HAP-1 (cell line): ENCODE data around the gene ATPAF1.
"Not testable (repeated sequence)": the region's sequence is repeated elsewhere in the genome, so short reads cannot be mapped to it uniquely, and the experiment has no call there.

Experiments
- DNase-seq, 2 experiments: peaks; one replicate each; pipeline ENCODE4 v3.0.0-alpha.2; 2016 to 2020; ENCODE audit warnings: low spot score in 2 of 2
- H3K27me3 ChIP-seq: fragments of 250-450 bp; sonication (Bioruptor Pico); 2 replicates; pipeline ENCODE4 v1.5.1; 2020; ENCODE audit warnings: low read depth, mild to moderate bottlenecking, moderate library complexity
- H3K36me3 ChIP-seq: fragments of 250-450 bp; sonication (Bioruptor Pico); replicated peaks from 2 replicates; pipeline ENCODE4 v1.5.1; 2020; ENCODE audit warnings: mild to moderate bottlenecking
- H3K4me1 ChIP-seq: fragments of 250-450 bp; sonication (Bioruptor Pico); 2 replicates; pipeline ENCODE4 v1.5.1; 2020; ENCODE audit warnings: mild to moderate bottlenecking
- H3K4me3 ChIP-seq: fragments of 250-450 bp; sonication (Bioruptor Pico); 2 replicates; pipeline ENCODE4 v1.5.1; 2020; ENCODE audit warnings: mild to moderate bottlenecking, moderate library complexity
- H3K9me3 ChIP-seq: fragments of 250-450 bp; sonication (Bioruptor Pico); 2 replicates; pipeline ENCODE4 v1.5.1; 2020; ENCODE audit warnings: mild to moderate bottlenecking, moderate library complexity
- in situ Hi-C: fragments of 300-500 bp; cut with MboI; formaldehyde crosslinking; loops from 3 replicates; pipeline ENCODE4 v1.14.3; 2020; ENCODE audit warnings: low sequenced_read_pairs, inconsistent platforms, mixed read lengths

The ATPAF1 gene, protein sequence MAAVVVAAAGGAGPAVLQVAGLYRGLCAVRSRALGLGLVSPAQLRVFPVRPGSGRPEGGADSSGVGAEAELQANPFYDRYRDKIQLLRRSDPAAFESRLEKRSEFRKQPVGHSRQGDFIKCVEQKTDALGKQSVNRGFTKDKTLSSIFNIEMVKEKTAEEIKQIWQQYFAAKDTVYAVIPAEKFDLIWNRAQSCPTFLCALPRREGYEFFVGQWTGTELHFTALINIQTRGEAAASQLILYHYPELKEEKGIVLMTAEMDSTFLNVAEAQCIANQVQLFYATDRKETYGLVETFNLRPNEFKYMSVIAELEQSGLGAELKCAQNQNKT

DNA sequence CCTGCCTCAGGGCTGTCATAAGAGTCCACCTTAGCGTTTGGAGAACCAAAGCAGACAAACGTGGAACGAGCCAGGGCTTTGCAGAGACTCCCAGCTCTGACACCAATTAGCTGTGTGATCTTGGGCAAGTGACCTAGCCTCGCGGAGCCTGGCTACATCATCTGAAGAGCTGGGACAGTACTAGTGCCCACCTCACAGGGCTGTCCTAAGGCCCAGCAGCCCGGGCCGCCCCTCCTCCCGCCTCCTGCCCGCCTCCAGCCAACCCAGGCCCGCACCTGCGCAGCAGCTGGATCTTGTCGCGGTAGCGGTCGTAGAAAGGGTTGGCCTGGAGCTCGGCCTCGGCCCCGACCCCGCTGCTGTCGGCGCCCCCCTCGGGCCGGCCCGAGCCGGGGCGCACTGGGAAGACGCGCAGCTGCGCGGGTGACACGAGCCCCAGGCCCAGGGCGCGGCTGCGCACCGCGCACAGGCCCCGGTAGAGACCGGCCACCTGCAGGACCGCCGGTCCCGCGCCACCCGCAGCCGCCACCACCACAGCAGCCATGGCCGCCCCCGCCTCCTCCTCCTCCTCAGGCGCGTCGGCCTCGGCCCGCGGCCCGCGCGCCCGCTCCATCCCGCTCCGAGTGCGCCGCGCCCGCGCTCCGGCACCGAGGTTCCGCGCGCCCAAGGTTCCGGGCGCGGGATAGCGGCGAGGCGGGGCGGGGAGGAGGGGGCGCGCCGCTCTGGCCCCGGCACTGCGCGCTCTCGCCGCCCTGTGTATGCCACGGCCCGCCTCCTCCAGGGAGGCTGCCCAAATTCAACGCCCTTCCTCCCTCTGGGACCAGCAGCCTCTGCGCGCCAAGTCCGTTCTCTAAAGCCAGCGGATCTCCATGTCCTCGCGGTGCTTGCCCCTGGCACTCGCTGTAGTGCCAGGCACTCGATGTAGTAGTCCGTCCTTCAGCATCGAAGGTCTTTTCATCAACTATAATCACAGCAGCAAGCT lies at the start of gene ATPAF1:
Gene ATPAF1 (minus strand): TSS at position 583 of the 979 bp plus-strand sequence. CDS start 42 bp downstream, at position 541.
- Histone ChIP-seq H3K27me3 (no peaks in the 10 kb centered on the region), H3K4me3 (peak within 1 kb of the TSS; percentile 67), H3K36me3 (peaks cover 23% of the 10 kb centered on the region), H3K9me3 (no peaks in the 10 kb centered on the region), H3K4me1 (peaks cover 6% of the 10 kb centered on the region)
- in situ Hi-C loops: no loop called here
- DNase-seq: peak; percentile 40 to 76

GRCh38 chr1:46717654-46718053 lies 49.5 kb upstream of the ATPAF1 start:
- Histone ChIP-seq H3K36me3 (peaks cover 26% of the 10 kb centered on the region), H3K27me3 (no peaks in the 10 kb centered on the region), H3K4me3 (peak overlapping the region; percentile 91), H3K9me3 (no peaks in the 10 kb centered on the region), H3K4me1 (peaks cover 14% of the 10 kb centered on the region)
- no peak for DNase-seq
- in situ Hi-C loops: no loop called here

GRCh38 chr1:46714976-46715375 lies 46.8 kb upstream of the ATPAF1 start:
- H3K27me3 ChIP-seq: no peaks in the 10 kb centered on the region
- peaks cover 14% of the 10 kb centered on the region for H3K4me1 ChIP-seq
- no peak overlapping the region for H3K4me3 ChIP-seq
- in situ Hi-C loops: no loop called here
- no peaks in the 10 kb centered on the region for H3K9me3 ChIP-seq
- DNase-seq: no peak
- peaks cover 29% of the 10 kb centered on the region for H3K36me3 ChIP-seq

- H3K27me3 ChIP-seq: no peaks in the 10 kb centered on the region
- H3K4me1 ChIP-seq: no peaks in the 10 kb centered on the region
- no peaks in the 10 kb centered on the region for H3K9me3 ChIP-seq
- no peak for DNase-seq
- no peak overlapping the region for H3K4me3 ChIP-seq
- in situ Hi-C loops: no loop called here
- H3K36me3 ChIP-seq: peaks cover 37% of the 10 kb centered on the region
These were observed 40.0 kb upstream of the ATPAF1 start for GRCh38 chr1:46708121-46708520.

DNA sequence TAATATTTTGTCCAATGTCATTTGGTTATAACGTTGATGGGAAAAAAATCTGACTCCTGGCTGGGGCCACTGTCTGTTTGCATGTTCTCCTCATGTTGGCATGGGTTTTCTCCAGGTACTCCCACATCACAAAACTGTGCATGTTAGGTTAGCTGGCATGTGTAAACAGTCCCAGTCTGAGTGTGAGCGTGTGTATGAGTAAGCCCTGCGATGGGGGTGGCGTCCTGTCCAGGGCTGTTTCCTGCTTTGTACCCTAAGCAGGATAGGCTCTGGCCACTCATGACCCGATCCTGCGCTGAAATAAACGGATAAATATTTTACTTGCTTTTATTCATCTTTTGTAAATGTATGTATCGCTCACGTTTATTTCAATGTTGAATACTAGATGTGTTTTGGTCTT lies 37.2 kb upstream of the ATPAF1 start:
- DNase-seq: no peak
- peaks cover 44% of the 10 kb centered on the region for H3K36me3 ChIP-seq
- in situ Hi-C loops: no loop called here
- H3K4me1 ChIP-seq: no peaks in the 10 kb centered on the region
- H3K27me3 ChIP-seq: no peaks in the 10 kb centered on the region
- no peak overlapping the region for H3K4me3 ChIP-seq
- no peaks in the 10 kb centered on the region for H3K9me3 ChIP-seq

DNA sequence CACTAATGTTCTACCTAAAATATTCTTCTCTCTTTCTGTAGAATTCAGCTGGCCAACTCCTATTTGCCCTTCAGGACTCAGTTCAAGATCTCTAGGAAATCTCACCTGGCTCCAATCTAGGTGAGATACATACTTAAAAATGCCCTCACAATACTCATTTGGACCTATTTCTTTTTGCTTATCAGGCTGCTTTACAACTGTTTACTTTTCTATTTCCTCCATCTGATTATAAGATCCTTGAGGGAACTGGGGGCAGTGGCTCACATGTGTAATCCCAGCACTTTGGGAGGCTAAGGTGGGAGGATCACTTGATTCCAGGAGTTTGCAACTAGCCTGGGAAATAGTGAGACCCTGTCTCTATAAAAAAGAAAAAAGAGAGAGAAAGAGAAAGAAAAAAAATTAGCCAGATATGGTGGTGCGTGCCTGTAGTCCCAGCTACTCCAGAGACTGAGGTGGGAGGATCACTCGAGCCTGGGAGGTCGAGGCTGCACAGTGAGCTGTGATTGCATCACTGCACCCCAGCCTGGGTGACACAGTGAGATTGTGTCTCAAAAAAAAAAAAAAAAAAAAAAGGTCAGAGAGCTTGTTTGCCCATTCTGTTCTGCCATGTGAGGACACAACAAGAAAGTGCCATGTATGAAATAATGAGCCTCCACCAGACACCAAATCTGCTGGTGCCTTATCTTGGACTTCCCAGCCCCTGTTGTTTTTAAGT lies 35.9 kb upstream of the ATPAF1 start:
- no peak for DNase-seq
- no peaks in the 10 kb centered on the region for H3K27me3 ChIP-seq
- no peaks in the 10 kb centered on the region for H3K9me3 ChIP-seq
- in situ Hi-C loops: no loop called here
- H3K4me3 ChIP-seq: no peak overlapping the region
- peaks cover 41% of the 10 kb centered on the region for H3K36me3 ChIP-seq
- no peaks in the 10 kb centered on the region for H3K4me1 ChIP-seq

DNA sequence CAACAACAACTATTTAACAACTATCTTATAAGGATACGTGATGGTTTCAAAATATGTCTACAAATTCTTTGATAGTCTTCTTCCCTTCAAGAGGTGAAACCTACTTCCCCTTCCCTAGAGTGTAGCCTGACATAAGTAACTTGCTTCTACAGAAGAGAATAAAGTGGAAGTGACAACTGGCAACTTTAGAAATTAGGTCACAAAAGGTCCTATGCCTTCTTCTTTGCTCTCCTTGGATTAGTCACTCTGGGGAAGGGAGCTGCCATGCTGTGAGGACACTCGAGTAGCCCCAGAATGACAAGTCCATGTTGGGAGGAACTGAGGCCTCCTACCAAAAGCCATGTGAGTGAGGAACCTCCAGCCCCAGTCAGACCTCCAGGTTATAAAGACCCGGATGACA lies 31.5 kb upstream of the ATPAF1 start:
- DNase-seq: no peak
- Histone ChIP-seq H3K27me3 (no peaks in the 10 kb centered on the region), H3K9me3 (no peaks in the 10 kb centered on the region), H3K36me3 (peaks cover 31% of the 10 kb centered on the region), H3K4me3 (no peak overlapping the region), H3K4me1 (no peaks in the 10 kb centered on the region)
- in situ Hi-C loops: no loop called here

GRCh38 chr1:46697053-46697452 lies 28.9 kb upstream of the ATPAF1 start:
- Histone ChIP-seq H3K4me1 (no peaks in the 10 kb centered on the region), H3K9me3 (no peaks in the 10 kb centered on the region), H3K27me3 (no peaks in the 10 kb centered on the region), H3K4me3 (no peak overlapping the region), H3K36me3 (peaks cover 30% of the 10 kb centered on the region)
- in situ Hi-C loops: no loop called here
- no peak for DNase-seq

DNA sequence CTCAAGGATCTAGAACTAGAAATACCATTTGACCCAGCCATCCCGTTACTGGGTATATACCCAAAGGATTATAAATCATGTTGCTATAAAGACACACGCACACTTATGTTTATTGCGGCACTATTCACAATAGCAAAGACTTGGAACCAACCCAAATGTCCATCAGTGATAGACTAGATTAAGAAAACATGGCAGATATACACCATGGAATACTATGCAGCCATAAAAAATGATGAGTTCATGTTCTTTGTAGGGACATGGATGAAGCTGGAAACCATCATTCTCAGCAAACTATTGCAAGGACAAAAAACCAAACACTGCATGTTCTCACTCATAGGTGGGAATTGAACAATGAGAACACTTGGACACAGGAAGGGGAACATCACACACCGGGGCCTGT lies 26.5 kb upstream of the ATPAF1 start:
- H3K4me1 ChIP-seq, H3K27me3 ChIP-seq, in situ Hi-C loops, H3K4me3 ChIP-seq, DNase-seq, H3K9me3 ChIP-seq: not testable (repeated sequence)
- peaks cover 48% of the 10 kb centered on the region for H3K36me3 ChIP-seq

DNA sequence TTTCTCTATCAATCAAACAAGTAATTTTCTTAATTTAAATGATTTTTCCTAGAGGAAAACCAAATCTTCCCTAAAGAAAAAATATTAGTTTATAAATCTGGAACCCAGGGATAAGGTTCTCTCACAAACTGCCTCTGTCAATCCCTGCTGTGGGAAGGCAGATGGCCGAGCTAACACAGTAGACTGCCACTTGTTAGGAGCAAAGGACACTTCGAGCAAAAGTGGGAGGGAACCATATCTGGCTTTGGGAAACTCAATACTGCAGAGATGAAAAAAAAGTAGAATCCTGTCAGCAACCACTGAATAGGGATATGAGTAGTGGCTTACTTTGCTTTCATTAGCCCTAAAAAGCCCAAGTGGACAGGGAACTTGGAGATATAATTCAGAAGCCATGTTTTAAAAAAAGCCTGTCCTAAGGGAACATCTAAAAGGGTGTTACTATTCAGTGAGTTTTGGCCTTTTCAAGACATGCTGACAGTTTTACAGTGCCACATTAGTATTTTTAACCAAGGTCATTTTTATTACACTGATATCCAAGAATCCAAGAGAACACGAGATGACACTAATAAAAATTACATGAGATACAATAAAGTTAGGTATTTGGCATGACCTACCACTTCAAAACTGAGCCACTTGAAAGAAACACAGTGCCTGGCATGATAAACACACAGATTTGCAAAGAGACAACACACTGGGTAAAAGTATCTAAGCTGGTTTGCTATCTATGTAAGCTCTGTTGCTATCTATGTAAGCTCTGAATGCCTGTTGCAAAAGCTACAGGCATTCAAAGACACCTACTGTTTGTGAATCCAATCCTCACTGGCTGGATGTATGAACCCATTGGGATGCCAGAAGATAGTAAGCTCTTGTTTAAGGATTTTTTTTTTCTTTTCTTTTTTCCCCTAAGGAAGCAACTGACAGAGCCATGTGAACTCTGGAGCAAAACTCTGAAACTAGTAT lies 24.9 kb upstream of the ATPAF1 start:
- H3K9me3 ChIP-seq: no peaks in the 10 kb centered on the region
- no peak for DNase-seq
- H3K4me3 ChIP-seq: no peak overlapping the region
- no peaks in the 10 kb centered on the region for H3K4me1 ChIP-seq
- no peaks in the 10 kb centered on the region for H3K27me3 ChIP-seq
- H3K36me3 ChIP-seq: peaks cover 64% of the 10 kb centered on the region
- in situ Hi-C loops: no loop called here

DNA sequence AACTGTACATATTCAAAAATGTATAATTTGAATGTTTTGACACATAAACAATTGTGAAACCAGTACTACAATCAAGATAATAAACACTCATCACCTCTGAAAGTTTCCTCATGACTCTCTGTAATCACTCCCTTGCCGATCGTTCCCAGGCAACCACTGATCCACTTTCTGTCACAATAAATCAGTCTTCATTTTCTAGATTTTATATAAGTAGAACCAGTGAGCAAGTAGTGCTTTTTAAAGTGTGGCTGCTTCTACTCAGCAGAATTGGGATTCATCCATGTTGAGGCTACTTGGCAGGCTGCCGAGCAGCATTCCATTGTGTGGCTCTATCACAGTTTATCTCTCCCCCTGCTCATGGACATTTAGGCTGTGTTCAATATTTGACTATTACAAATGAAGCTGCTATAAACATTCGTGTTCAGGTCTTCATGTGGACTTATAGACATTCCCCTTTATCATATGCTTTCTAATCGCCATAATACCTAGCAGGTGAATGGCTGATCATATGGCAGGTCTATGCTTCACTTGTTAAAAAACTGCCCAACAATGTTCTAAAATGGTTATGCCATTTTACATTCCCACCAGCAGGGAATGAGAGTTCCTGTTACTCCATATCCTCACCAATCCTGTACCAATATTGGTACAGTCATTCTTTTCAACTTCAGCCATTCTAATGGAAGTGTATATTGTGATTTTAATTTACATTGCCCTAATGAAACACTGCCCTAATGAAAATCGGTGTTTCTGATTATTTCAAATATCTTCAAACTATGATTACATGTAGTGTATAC lies 24.0 kb upstream of the ATPAF1 start:
- DNase-seq: no peak
- no peaks in the 10 kb centered on the region for H3K27me3 ChIP-seq
- in situ Hi-C loops: no loop called here
- H3K4me1 ChIP-seq: no peaks in the 10 kb centered on the region
- peaks cover 72% of the 10 kb centered on the region for H3K36me3 ChIP-seq
- no peak overlapping the region for H3K4me3 ChIP-seq
- no peaks in the 10 kb centered on the region for H3K9me3 ChIP-seq

- no peak overlapping the region for H3K4me3 ChIP-seq
- in situ Hi-C loops: no loop called here
- no peaks in the 10 kb centered on the region for H3K27me3 ChIP-seq
- no peaks in the 10 kb centered on the region for H3K9me3 ChIP-seq
- H3K36me3 ChIP-seq: peaks cover 72% of the 10 kb centered on the region
- no peak for DNase-seq
- no peaks in the 10 kb centered on the region for H3K4me1 ChIP-seq
These were observed 22.8 kb upstream of the ATPAF1 start for GRCh38 chr1:46690931-46691421.
